NT2/D1 (cell line): ENCODE data around the gene MANEA.

Experiments used
- YY1 ChIP-seq: IDR thresholded peaks from 2 replicates; pipeline ENCODE4 v1.6.1; 2011; ENCODE audit not compliant: insufficient read length, insufficient read depth
- ZNF274 ChIP-seq: IDR thresholded peaks from 2 replicates; pipeline ENCODE4 v1.6.1; 2011; ENCODE audit warnings: mild to moderate bottlenecking, low read depth, low read length

GRCh38 chr6:95658886-95659285 lies 81.6 kb downstream of the MANEA start:
- no peak for TF ChIP-seq YY1
- no peak for TF ChIP-seq ZNF274
